Panc1 (cell line): ENCODE measurements around the gene HEBP2. TPM values are rescaled to one million over a fixed set of nuclear protein-coding genes. Genes with fewer than 3 reads are reported as not detected.

Experiments
- ATAC-seq: fragments of 200-7000 bp; cut with Tn5 transposase; 2 replicates; pipeline ENCODE4 v1.9.1; 2020; ENCODE audit warnings: mild to moderate bottlenecking, moderate library complexity
- BruUV-seq: library from RNA; stranded (reverse); fragments of 400-500 nt; replicated peaks from 2 replicates; lab custom pipeline; 2021; lab: Mats Ljungman, UMichigan
- CTCF ChIA-PET: fragments of 300-600 bp; sonication (Branson Sonifier 250); formaldehyde crosslinking; loops from one replicate; lab custom pipeline; 2022; ENCODE audit warnings: antibody characterized with exemption; lab: Charles Lee
- POLR2A ChIA-PET: fragments of 300-600 bp; sonication (Branson Sonifier 250); formaldehyde crosslinking; loops from one replicate; lab custom pipeline; 2022; ENCODE audit warnings: antibody characterized with exemption; lab: Charles Lee
- DNase-seq: peaks from one replicate; pipeline ENCODE4 v3.0.0-alpha.2; 2010; ENCODE audit warnings: low read depth, low spot score
- H3K27ac ChIP-seq: 2 replicates; pipeline ENCODE4 v1.5.1; 2011; ENCODE audit warnings: mild to moderate bottlenecking, low read length, inconsistent platforms
- H3K27me3 ChIP-seq: fragments of 200-500 bp; sonication (Bioruptor generic); 2 replicates; pipeline ENCODE4 v1.6.0; 2014; ENCODE audit warnings: low read length, inconsistent platforms; ENCODE audit not compliant: control insufficient read depth, insufficient read depth
- H3K36me3 ChIP-seq: fragments of 200-500 bp; sonication (Bioruptor generic); 2 replicates; pipeline ENCODE4 v1.5.1; 2014; ENCODE audit warnings: inconsistent platforms, mild to moderate bottlenecking, low read length, moderate library complexity; ENCODE audit not compliant: control insufficient read depth, insufficient read depth
- H3K4me1 ChIP-seq: 2 replicates; pipeline ENCODE4 v1.5.1; 2011; ENCODE audit warnings: inconsistent platforms, mild to moderate bottlenecking, low read length, moderate library complexity; ENCODE audit not compliant: control insufficient read depth, insufficient read depth
- H3K4me3 ChIP-seq, 2 experiments: 2 replicates each; pipeline ENCODE4 v1.5.1; 2011 to 2012; ENCODE audit warnings: low read depth in 2 of 2, low read length in 2 of 2, mild to moderate bottlenecking in 2 of 2, inconsistent platforms in 1 of 2, moderate library complexity in 1 of 2
- H3K9me3 ChIP-seq: fragments of 200-500 bp; sonication (Bioruptor generic); 2 replicates; pipeline ENCODE4 v1.5.1; 2014; ENCODE audit warnings: low read depth, mild to moderate bottlenecking, inconsistent platforms, low read length, moderate library complexity; ENCODE audit not compliant: control insufficient read depth, insufficient read depth
- CTCF ChIP-seq: fragments of 450-650 bp; IDR thresholded peaks from 2 replicates; pipeline ENCODE4 v1.5.1; 2017; ENCODE audit warnings: mild to moderate bottlenecking
- POLR2AphosphoS5 ChIP-seq: IDR thresholded peaks from 2 replicates; pipeline ENCODE4 v1.6.1; 2012; ENCODE audit warnings: mild to moderate bottlenecking, low read depth, low read length, moderate library complexity
- REST ChIP-seq, 2 experiments: IDR thresholded peaks; 2 replicates each; pipeline ENCODE4 v1.6.1; 2011 to 2012; ENCODE audit warnings: low read depth in 2 of 2, control low read depth in 1 of 2, low read length in 1 of 2, mild to moderate bottlenecking in 1 of 2, moderate library complexity in 1 of 2; ENCODE audit not compliant: insufficient read depth in 1 of 2
- SIN3A ChIP-seq: IDR thresholded peaks from 2 replicates; pipeline ENCODE4 v1.6.1; 2012; ENCODE audit warnings: low read depth, mild to moderate bottlenecking, low read length, moderate library complexity, borderline replicate concordance; ENCODE audit not compliant: insufficient read depth
- TCF7L2 ChIP-seq: IDR thresholded peaks from 2 replicates; pipeline ENCODE4 v1.6.1; 2011; ENCODE audit warnings: mild to moderate bottlenecking, low read depth, low read length, inconsistent platforms
- in situ Hi-C: cut with HindIII; loops from 2 replicates; pipeline ENCODE4 v1.10.0; 2016; ENCODE audit warnings: low sequenced_read_pairs, low pct_unique_long_range_greater_than_20kb
- intact Hi-C: fragments of 100-400 bp; cut with micrococcal nuclease; formaldehyde crosslinking; loops from one replicate; pipeline ENCODE4 v1.10.0; 2022; ENCODE audit not compliant: unreplicated experiment
- total RNA-seq: library from RNA; stranded (reverse); gene quantifications from one replicate; pipeline ENCODE4 v1.2.1, GENCODE V29; 2021; ENCODE audit not compliant: unreplicated experiment

Gene HEBP2
- total RNA-seq, 1 experiment from 2014 or later = 48.1 TPM

GRCh38 chr6:138377844-138378243 is 26.2 kb upstream of the HEBP2 start, which contains the start of gene SMIM28:
Gene SMIM28, plus strand, starts transcription at chr6:138377905. Its CDS starts 168 bp downstream, at chr6:138378073.
- intact Hi-C loops (no loop called here), in situ Hi-C loops (no loop called here)
- Histone ChIP-seq H3K4me1 (no peaks in the 10 kb centered on the region), H3K9me3 (no peaks in the 10 kb centered on the region), H3K36me3 (no peaks in the 10 kb centered on the region), H3K27ac (no peak within 1 kb of the TSS), H3K4me3 (no peak within 1 kb of the TSS), H3K27me3 (no peaks in the 10 kb centered on the region; the same call in 1 of the 2 replicates)
- TF ChIP-seq TCF7L2 (no peak), CTCF (no peak), SIN3A (no peak), REST (IDR thresholded peaks at IDR 0.05; ENCODE audit: insufficient read depth in 1 of 2, low read depth in 2 of 2, low read length in 1 of 2) (no peak), POLR2AphosphoS5 (no peak)
- CTCF ChIA-PET = no interaction called here
- POLR2A ChIA-PET = no interaction called here
- ATAC-seq (no peak), DNase-seq (no peak)
- no TSS peak for BruUV-seq

- ChIA-PET CTCF (no interaction called here), POLR2A (no interaction called here)
- intact Hi-C loops (no loop called here), in situ Hi-C loops (no loop called here)
- no peaks in the 10 kb centered on the region for H3K9me3 ChIP-seq
- no peak overlapping the region for H3K4me3 ChIP-seq
- TF ChIP-seq REST (IDR thresholded peaks at IDR 0.05; ENCODE audit: insufficient read depth in 1 of 2, low read depth in 2 of 2, low read length in 1 of 2) = no peak
- TF ChIP-seq POLR2AphosphoS5 = no peak
- TF ChIP-seq CTCF = no peak
- TF ChIP-seq TCF7L2 = no peak
- TF ChIP-seq SIN3A = no peak
- no peak for ATAC-seq
- no peaks in the 10 kb centered on the region; the same call in 1 of the 2 replicates for H3K27me3 ChIP-seq
- H3K27ac ChIP-seq = no peak overlapping the region
- DNase-seq = no peak
- no TSS peak for BruUV-seq
- H3K36me3 ChIP-seq = no peaks in the 10 kb centered on the region
- H3K4me1 ChIP-seq = no peaks in the 10 kb centered on the region
Observed at GRCh38 chr6:138378463-138378862, 25.6 kb upstream of the HEBP2 start.
